Heart left ventricle (tissue), 16 donors: Measurements from ENCODE around the gene IL17REL. TPM values are rescaled to one million over a fixed set of nuclear protein-coding genes. Genes with fewer than 3 reads are reported as not detected.

Experiments
- ATAC-seq, 4 donors: fragments of 200-7000 bp; cut with Tn5 transposase; one replicate each; pipeline ENCODE4 v1.9.1; 2020 to 2022; ENCODE audit warnings: moderate library complexity in 4 of 4, mild to moderate bottlenecking in 3 of 4, moderate number of reproducible peaks in 1 of 4
- DNase-seq, 5 donors: peaks; one replicate each; pipeline ENCODE4 v3.0.0-alpha.2; 2020
- H3K27ac ChIP-seq, 12 donors: fragments of 200-600 bp; sonication (generic) in 4 of 12; one replicate each; pipeline versions ENCODE4 v1.5.0 to v1.8.0; 2016 to 2022; ENCODE audit warnings: mild to moderate bottlenecking in 2 of 12
- H3K27me3 ChIP-seq, 9 donors: fragments of 200-600 bp; sonication (generic) in 2 of 9; one replicate each; pipeline versions ENCODE4 v1.5.1 to v1.8.0; 2016 to 2022; ENCODE audit warnings: mild to moderate bottlenecking in 3 of 9
- H3K36me3 ChIP-seq, 9 donors: fragments of 200-600 bp; sonication (generic) in 2 of 9; one replicate each; pipeline versions ENCODE4 v1.5.0 to v1.8.0; 2018 to 2022; ENCODE audit warnings: mild to moderate bottlenecking in 2 of 9
- H3K4me1 ChIP-seq, 12 donors: fragments of 200-600 bp; sonication (generic) in 4 of 12; one replicate each; pipeline versions ENCODE4 v1.5.0 to v1.8.0; 2016 to 2022; ENCODE audit warnings: mild to moderate bottlenecking in 3 of 12
- H3K4me3 ChIP-seq, 12 donors: fragments of 200-600 bp; sonication (generic) in 4 of 12; one replicate each; pipeline versions ENCODE4 v1.5.0 to v1.8.0; 2017 to 2022; ENCODE audit warnings: mild to moderate bottlenecking in 9 of 12, moderate library complexity in 4 of 12
- H3K9me3 ChIP-seq, 12 donors: fragments of 200-600 bp; sonication (generic) in 4 of 12; one replicate each; pipeline versions ENCODE4 v1.5.0 to v1.8.0; 2016 to 2022; ENCODE audit warnings: mild to moderate bottlenecking in 1 of 12
- CTCF ChIP-seq, 12 donors: fragments of 200-600 bp; sonication (generic) in 4 of 12; IDR thresholded peaks; one replicate each; pipeline versions ENCODE4 v1.5.0 to v1.8.0; 2018 to 2022; ENCODE audit warnings: antibody characterized with exemption in 12 of 12, mild to moderate bottlenecking in 5 of 12
- POLR2A ChIP-seq, 2 donors: fragments of 450-650 bp; IDR thresholded peaks; one replicate each; pipeline ENCODE4 v1.6.1; 2017; ENCODE audit warnings: antibody characterized with exemption in 2 of 2, mild to moderate bottlenecking in 2 of 2, moderate library complexity in 2 of 2
- WGBS, 4 donors: extraction: QIAGEN DNeasy Blood & Tissue Kit in 2 of 4; methylation state at CpG; one replicate each; pipeline versions ENCODE4 v1.1.5 to v1.1.7; 2013 to 2018; 5-methylcytosine and 5-hydroxymethylcytosine counted together
- intact Hi-C, 10 donors: fragments of 100-400 bp; cut with DNase I; formaldehyde crosslinking; loops; one replicate each; pipeline versions ENCODE4 v1.11.1 to v1.14.2; 2022
- polyA plus RNA-seq, 2 donors: library from polyadenylated mRNA; stranded (reverse); fragments of 200-250 nt; gene quantifications; one replicate each; pipeline ENCODE4 v1.2.3, GENCODE V29; 2013
- total RNA-seq, 9 donors: library from RNA; depleted of rRNA in 2 of 9; stranded (reverse); fragments of >200 nt in 2 of 9; fragmentation: NEBNext Ultra II Directional in 3 of 9; extraction: Animal tissue kit (Norgen Biotek cat#: 25700) in 3 of 9; gene quantifications; one replicate each; pipeline versions ENCODE4 v1.1.0 to v1.2.4, GENCODE V29; 2016 to 2023
- donor health status: ischemic (EF 13 %, LVEDD 7.1; RV severe dilation, severe dysfunction).
- donor health status: healthy with polysubstance abuse.
- donor health status: DM: no; HTN: yes; CAD: no.
- donor health status: DM: no; HTN: no; CAD: no.
- donor health status: ischemic (EF 25% LVEDD 6.9; RV normal size, moderate dysfunction).
- donor health status: ischemic (EF 25% LVEDD 5.7; RV mildly dilated, moderate dysfunction).
- donor health status: healthy.
- donor health status: DM: yes; HTN: yes; CAD: no.
- donor health status: ischemic (EF 35%, LVEDD 5.7; RV mildly dilated, moderate dysfunction).
- donor health status: nonischemic (EF 11% LVEDD 7.7; RV severe dilation, severe dysfunction).
- donor health status: DM: yes; HTN: yes; CAD: no.
- donor health status: PGD.
- donor health status: ischemic (EF 29% LVEDD 5.4; RV normal size, mild dysfunction).
- donor health status: nonischemic (EF 23%, LVEDD 6.1; RV moderate dilation, normal function).

The IL17REL gene
- total and polyA plus RNA-seq, 11 donors: not detected

GRCh38 chr22:49955581-49956417 is 56.8 kb downstream of the IL17REL start:
- Histone ChIP-seq H3K9me3 (no peaks in the 10 kb centered on the region), H3K4me1 (peaks cover 10 to 51% (median 40%) of the 10 kb centered on the region in 12 donors), H3K4me3 (no peak overlapping the region), H3K36me3 (no peaks in the 10 kb centered on the region), H3K27me3 (no peaks in the 10 kb centered on the region), H3K27ac (peak overlapping the region in 7 of 12 donors; percentile 34 to 84 (median 82))
- ATAC-seq (no peak), DNase-seq (peak in 1 of 5 donors; percentile 28)
- 93 to 96% (median 94%) methylated on average over 20 to 22 of the region's 22 CpGs for WGBS, 4 donors
- TF ChIP-seq POLR2A (IDR thresholded peaks at IDR 0.05) (no peak), CTCF (IDR thresholded peaks at IDR 0.05) (no peak)
- intact Hi-C loops: no loop called here

GRCh38 chr22:49954991-49955580 is 57.5 kb downstream of the IL17REL start:
- Histone ChIP-seq H3K4me1 (peaks cover 10 to 51% (median 40%) of the 10 kb centered on the region in 12 donors), H3K9me3 (no peaks in the 10 kb centered on the region), H3K4me3 (no peak overlapping the region), H3K36me3 (no peaks in the 10 kb centered on the region), H3K27ac (peak overlapping the region; percentile 2 to 86 (median 80)), H3K27me3 (no peaks in the 10 kb centered on the region)
- TF ChIP-seq POLR2A (IDR thresholded peaks at IDR 0.05) (no peak), CTCF (IDR thresholded peaks at IDR 0.05) (no peak)
- DNase-seq (peak in 3 of 5 donors; percentile 37 to 64 (median 45)), ATAC-seq (peak in 1 of 4 donors; percentile 3)
- 51 to 73% (median 67%) methylated on average over 9 to 15 of the region's 15 CpGs for WGBS, 4 donors
- intact Hi-C loops: no loop called here

GRCh38 chr22:49954354-49954753 is 58.2 kb downstream of the IL17REL start:
- no peaks in the 10 kb centered on the region for H3K36me3 ChIP-seq
- H3K4me3 ChIP-seq: no peak overlapping the region
- no peaks in the 10 kb centered on the region for H3K27me3 ChIP-seq
- H3K27ac ChIP-seq: peak overlapping the region; percentile 2 to 86 (median 80)
- intact Hi-C loops: no loop called here
- DNase-seq (peak in 4 of 5 donors; percentile 70 to 87 (median 81)), ATAC-seq (peak; percentile 75 to 92 (median 86))
- TF ChIP-seq CTCF (IDR thresholded peaks at IDR 0.05): no peak
- no peak for TF ChIP-seq POLR2A (IDR thresholded peaks at IDR 0.05)
- H3K9me3 ChIP-seq: no peaks in the 10 kb centered on the region
- WGBS, 4 donors: 49 to 73% (median 55%) methylated on average over 3 to 8 of the region's 8 CpGs
- H3K4me1 ChIP-seq: peaks cover 10 to 46% (median 33%) of the 10 kb centered on the region in 12 donors

GRCh38 chr22:49953680-49954344 is 58.8 kb downstream of the IL17REL start:
- ATAC-seq (peak; percentile 3 to 51 (median 36)), DNase-seq (peak in 3 of 5 donors; percentile 47 to 61 (median 49))
- H3K9me3 ChIP-seq: no peaks in the 10 kb centered on the region
- H3K36me3 ChIP-seq: no peaks in the 10 kb centered on the region
- peak overlapping the region; percentile 26 to 86 (median 80) for H3K27ac ChIP-seq
- intact Hi-C loops: no loop called here
- no peaks in the 10 kb centered on the region for H3K27me3 ChIP-seq
- 42 to 65% (median 44%) methylated on average over 2 to 18 of the region's 18 CpGs for WGBS, 4 donors
- TF ChIP-seq POLR2A (IDR thresholded peaks at IDR 0.05): no peak
- TF ChIP-seq CTCF (IDR thresholded peaks at IDR 0.05): no peak
- H3K4me3 ChIP-seq: no peak overlapping the region
- peaks cover 10 to 48% (median 31%) of the 10 kb centered on the region in 12 donors for H3K4me1 ChIP-seq
